B cell (primary cell): ENCODE data around the gene TBC1D17. TPM values are rescaled to one million over a fixed set of nuclear protein-coding genes. Genes with fewer than 3 reads are reported as not detected.

ENCODE experiments used
- ATAC-seq: fragments of 200-7000 bp; cut with Tn5 transposase; one replicate; pipeline ENCODE4 v1.10.0; 2021; ENCODE audit warnings: low read depth, mild to moderate bottlenecking, moderate number of reproducible peaks, moderate library complexity
- CTCF ChIA-PET: fragments of 350-600 bp; sonication (Branson Sonifier 250); formaldehyde crosslinking; loops from one replicate; lab custom pipeline; 2021; ENCODE audit warnings: antibody characterized with exemption, inconsistent platforms; lab: Charles Lee
- POLR2A ChIA-PET: fragments of 350-600 bp; sonication (Branson Sonifier 250); formaldehyde crosslinking; loops from one replicate; lab custom pipeline; 2021; ENCODE audit warnings: antibody characterized with exemption; lab: Charles Lee
- DNase-seq: peaks from one replicate; pipeline ENCODE4 v3.0.0; 2013
- H2AFZ ChIP-seq: 2 replicates; pipeline ENCODE4 v1.6.1; 2012; ENCODE audit warnings: mild to moderate bottlenecking, low read depth, low read length; ENCODE audit not compliant: insufficient read depth, poor library complexity, severe bottlenecking
- H3K27ac ChIP-seq, 2 donors: 1 replicate in 1 of 2; 2 replicates in 1 of 2; pipeline ENCODE4 v1.5.1; 2012 to 2013; ENCODE audit warnings: low read length in 2 of 2, mild to moderate bottlenecking in 2 of 2, moderate library complexity in 1 of 2
- H3K27me3 ChIP-seq, 4 experiments: fragments of 200-600 bp in 1 of 4; sonication (generic) in 1 of 4; replicated peaks in 1 of 4; 1 replicate in 2 of 4; 2 replicates in 2 of 4; pipeline versions ENCODE4 v1.6.1 to v1.7.0; 2013 to 2016; ENCODE audit warnings: low read length in 3 of 4, mild to moderate bottlenecking in 2 of 4, mixed read lengths in 1 of 4, moderate library complexity in 1 of 4; ENCODE audit not compliant: insufficient read depth in 4 of 4, control insufficient read depth in 3 of 4; ENCODE audit errors: control extremely low read depth in 1 of 4
- H3K36me3 ChIP-seq, 2 experiments: replicated peaks in 1 of 2; 1 replicate in 1 of 2; 2 replicates in 1 of 2; pipeline versions ENCODE4 v1.6.1 to v1.7.1; 2013; ENCODE audit warnings: low read length in 1 of 2; ENCODE audit not compliant: insufficient read depth in 2 of 2, control insufficient read depth in 1 of 2; ENCODE audit errors: control extremely low read depth in 1 of 2, extremely low read depth in 1 of 2
- H3K4me1 ChIP-seq, 2 donors: fragments of 200-600 bp in 1 of 2; sonication (generic) in 1 of 2; 1 replicate in 1 of 2; 2 replicates in 1 of 2; pipeline versions ENCODE4 v1.5.1 to v1.6.1; 2013 to 2017; ENCODE audit warnings: low read length in 2 of 2; ENCODE audit not compliant: control insufficient read depth in 2 of 2, insufficient read depth in 2 of 2
- H3K4me2 ChIP-seq: replicated peaks from 2 replicates; pipeline ENCODE3; 2012; ENCODE audit warnings: mild to moderate bottlenecking, low read depth, low read length; ENCODE audit not compliant: poor library complexity, severe bottlenecking
- H3K4me3 ChIP-seq, 5 experiments: fragments of 200-600 bp in 1 of 5; sonication (generic) in 1 of 5; 1 replicate in 3 of 5; 2 replicates in 2 of 5; pipeline versions ENCODE4 v1.5.1 to v1.7.0; 2011 to 2016; ENCODE audit warnings: low read length in 4 of 5, mild to moderate bottlenecking in 4 of 5, low read depth in 2 of 5, control low read depth in 1 of 5, moderate library complexity in 1 of 5; ENCODE audit not compliant: insufficient read depth in 1 of 5; ENCODE audit errors: control extremely low read depth in 1 of 5, extremely low read depth in 1 of 5
- H3K79me2 ChIP-seq: fragments of 200-600 bp; sonication (generic); one replicate; pipeline ENCODE4 v1.6.0; 2016; ENCODE audit warnings: low read length; ENCODE audit not compliant: control insufficient read depth, insufficient read depth
- H3K9ac ChIP-seq: fragments of 200-600 bp; sonication (generic); 2 replicates; pipeline ENCODE4 v1.6.1; 2017; ENCODE audit warnings: mild to moderate bottlenecking, low read length, moderate library complexity
- H3K9me3 ChIP-seq, 3 donors: one replicate each; pipeline versions ENCODE4 v1.6.1 to v1.7.1; 2013; ENCODE audit warnings: low read length in 2 of 3; ENCODE audit not compliant: control insufficient read depth in 2 of 3, insufficient read depth in 1 of 3; ENCODE audit errors: control extremely low read depth in 1 of 3
- H4K20me1 ChIP-seq: 2 replicates; pipeline ENCODE4 v1.6.0; 2012; ENCODE audit warnings: mild to moderate bottlenecking, low read length; ENCODE audit not compliant: insufficient read depth, control insufficient read depth, poor library complexity, severe bottlenecking
- H3K27ac Mint-ChIP-seq: one replicate; pipeline ENCODE4 v1.8.0; 2021; ENCODE audit warnings: mixed read lengths
- H3K27me3 Mint-ChIP-seq: one replicate; pipeline ENCODE4 v1.8.0; 2021; ENCODE audit warnings: mixed read lengths
- H3K4me1 Mint-ChIP-seq: one replicate; pipeline ENCODE4 v1.8.0; 2021; ENCODE audit warnings: mixed read lengths
- H3K4me3 Mint-ChIP-seq: one replicate; pipeline ENCODE4 v1.8.0; 2021; ENCODE audit warnings: mixed read lengths
- H3K9me3 Mint-ChIP-seq: one replicate; pipeline ENCODE4 v1.8.0; 2022; ENCODE audit warnings: mixed read lengths; ENCODE audit not compliant: insufficient read depth
- EZH2 ChIP-seq: IDR thresholded peaks from 2 replicates; pipeline ENCODE4 v1.6.1; 2012; ENCODE audit warnings: borderline replicate concordance, low read depth, mild to moderate bottlenecking, moderate library complexity, low read length; ENCODE audit not compliant: insufficient read depth, poor library complexity, severe bottlenecking
- WGBS: methylation state at CpG from one replicate; pipeline ENCODE4 v1.1.5; 2013; ENCODE audit warnings: missing lambda C conversion rate; ENCODE audit not compliant: insufficient coverage; 5-methylcytosine and 5-hydroxymethylcytosine counted together
- intact Hi-C: fragments of 100-400 bp; cut with micrococcal nuclease; formaldehyde crosslinking; loops from one replicate; pipeline ENCODE4 v1.10.0; 2022
- polyA plus RNA-seq: library from polyadenylated mRNA; depleted of rRNA; stranded (reverse); fragments of >200 nt; gene quantifications from 2 replicates; pipeline ENCODE4 v1.2.3, GENCODE V29; 2012
- total RNA-seq, 2 donors: library from RNA; stranded (reverse); fragments of 120-200 nt in 1 of 2; gene quantifications; 1 replicate in 1 of 2; 2 replicates in 1 of 2; pipeline versions ENCODE4 v1.2.3 to v1.2.4, GENCODE V29; 2013 to 2022
- TF ChIP-seq, protein P1 (sequence below): fragments of 200-600 bp; IDR thresholded peaks from one replicate; pipeline ENCODE4 v1.8.0; 2022; ENCODE audit warnings: antibody characterized with exemption, mild to moderate bottlenecking

TBC1D17 gene
- total and polyA plus RNA-seq, 2 donors (not counting 1 experiment from before 2014, with no cell fraction given) = 85.7 to 98.7 TPM

DNA sequence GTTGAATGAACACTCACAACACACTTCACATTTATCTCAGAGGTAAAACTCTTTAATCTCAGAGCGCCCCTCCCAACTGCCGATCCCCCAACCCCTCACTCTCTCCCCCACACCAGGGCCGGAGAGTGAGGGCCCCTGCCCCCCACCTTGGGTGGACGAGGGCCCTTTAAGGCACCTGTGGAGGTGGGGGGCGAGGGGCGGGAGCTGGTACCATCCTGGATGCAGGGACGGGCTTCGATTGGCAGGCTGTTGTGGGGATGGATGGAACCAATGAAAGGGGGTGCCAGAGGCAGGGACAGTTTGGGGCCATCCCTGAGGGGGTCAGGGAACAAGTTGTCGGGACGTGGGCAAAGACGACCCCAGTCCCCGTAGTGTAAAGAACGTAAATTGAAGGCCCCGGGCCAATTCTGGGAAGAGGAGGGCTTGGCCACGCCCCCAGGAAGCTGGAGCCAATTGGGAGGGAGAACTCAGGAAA, 8.5 kb upstream of the TBC1D17 start:
- peaks cover 0 to 12% of the 10 kb centered on the region in 2 experiments for H3K36me3 ChIP-seq
- Mint-ChIP-seq H3K27me3 (no peaks in the 10 kb centered on the region), H3K4me3 (no peak overlapping the region), H3K27ac (no peak overlapping the region), H3K4me1 (peaks cover 46% of the 10 kb centered on the region), H3K9me3 (no peaks in the 10 kb centered on the region)
- POLR2A ChIA-PET = interaction anchor here (0.6 to 5.0 kb wide), 16 partner anchors 8 to 670 kb away, joined by 3 to 40 read pairs (median 5); partner anchors contain the start of genes AKT1S1, AP2A1, ATF5 and FUZ
- TF ChIP-seq, protein P1, sequence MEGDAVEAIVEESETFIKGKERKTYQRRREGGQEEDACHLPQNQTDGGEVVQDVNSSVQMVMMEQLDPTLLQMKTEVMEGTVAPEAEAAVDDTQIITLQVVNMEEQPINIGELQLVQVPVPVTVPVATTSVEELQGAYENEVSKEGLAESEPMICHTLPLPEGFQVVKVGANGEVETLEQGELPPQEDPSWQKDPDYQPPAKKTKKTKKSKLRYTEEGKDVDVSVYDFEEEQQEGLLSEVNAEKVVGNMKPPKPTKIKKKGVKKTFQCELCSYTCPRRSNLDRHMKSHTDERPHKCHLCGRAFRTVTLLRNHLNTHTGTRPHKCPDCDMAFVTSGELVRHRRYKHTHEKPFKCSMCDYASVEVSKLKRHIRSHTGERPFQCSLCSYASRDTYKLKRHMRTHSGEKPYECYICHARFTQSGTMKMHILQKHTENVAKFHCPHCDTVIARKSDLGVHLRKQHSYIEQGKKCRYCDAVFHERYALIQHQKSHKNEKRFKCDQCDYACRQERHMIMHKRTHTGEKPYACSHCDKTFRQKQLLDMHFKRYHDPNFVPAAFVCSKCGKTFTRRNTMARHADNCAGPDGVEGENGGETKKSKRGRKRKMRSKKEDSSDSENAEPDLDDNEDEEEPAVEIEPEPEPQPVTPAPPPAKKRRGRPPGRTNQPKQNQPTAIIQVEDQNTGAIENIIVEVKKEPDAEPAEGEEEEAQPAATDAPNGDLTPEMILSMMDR = no peak
- TF ChIP-seq EZH2 = no peak
- H3K79me2 ChIP-seq = peaks cover 33% of the 10 kb centered on the region
- H3K4me1 ChIP-seq = peaks cover 30 to 50% of the 10 kb centered on the region in 2 donors
- DNase-seq (no peak), ATAC-seq (peak; percentile 4)
- peak overlapping the region; percentile 97 to 98 for H3K27ac ChIP-seq
- peak overlapping the region; percentile 68 for H3K9ac ChIP-seq
- intact Hi-C loops = loop anchor here (1.0 to 2.0 kb wide), 4 partner anchors 8 to 372 kb away; partner anchors contain the start of genes AKT1S1, MED25, RPS11 and TBC1D17
- peaks cover 0 to 20% (median 0%) of the 10 kb centered on the region in 3 donors for H3K9me3 ChIP-seq
- peak overlapping the region; percentile 35 to 74 (median 69) for H3K4me3 ChIP-seq
- H3K4me2 ChIP-seq = peak overlapping the region; percentile 82
- CTCF ChIA-PET = interaction anchor here (0.6 to 1.6 kb wide), 6 partner anchors 18 to 1505 kb away, joined by 3 to 7 read pairs (median 4); partner anchors contain the start of genes FUZ, PTOV1, SYNGR4 and TMEM143
- no peaks in the 10 kb centered on the region for H3K27me3 ChIP-seq
- H2AFZ ChIP-seq = peak overlapping the region; percentile 61
- 1% methylated on average over 10 of the region's 15 CpGs for WGBS
- H4K20me1 ChIP-seq = peaks cover 22% of the 10 kb centered on the region
